Natural killer cell (primary cell): ENCODE data around the gene SEC14L5. TPM values are rescaled to one million over a fixed set of nuclear protein-coding genes. Genes with fewer than 3 reads are reported as not detected.

Source experiments
- ATAC-seq, 3 donors: fragments of 150-1000 bp in 2 of 3; fragments of 200-7000 bp in 1 of 3; cut with Tn5 transposase; 1 replicate in 1 of 3; 2 replicates in 2 of 3; pipeline ENCODE4 v1.10.0; 2021; ENCODE audit warnings: mild to moderate bottlenecking in 2 of 3, moderate library complexity in 2 of 3
- DNase-seq, 2 donors: peaks; one replicate each; pipeline versions ENCODE4 v3.0.0 to v3.0.0-alpha.2; 2013 to 2021; ENCODE audit warnings: mixed read lengths in 1 of 2
- H3K27ac ChIP-seq: one replicate; pipeline ENCODE4 v1.5.1; 2013; ENCODE audit warnings: mild to moderate bottlenecking, low read length
- H3K27me3 ChIP-seq: one replicate; pipeline ENCODE4 v1.6.1; 2013; ENCODE audit warnings: low read length; ENCODE audit not compliant: control insufficient read depth, insufficient read depth
- H3K36me3 ChIP-seq: one replicate; pipeline ENCODE4 v1.6.1; 2013; ENCODE audit warnings: low read length; ENCODE audit not compliant: control insufficient read depth, insufficient read depth
- H3K4me1 ChIP-seq: one replicate; pipeline ENCODE4 v1.6.1; 2013; ENCODE audit warnings: low read length; ENCODE audit not compliant: control insufficient read depth, insufficient read depth
- H3K4me3 ChIP-seq: one replicate; pipeline ENCODE4 v1.5.1; 2013; ENCODE audit warnings: low read length
- H3K9me3 ChIP-seq: one replicate; pipeline ENCODE4 v1.6.1; 2013; ENCODE audit warnings: low read length; ENCODE audit not compliant: control insufficient read depth, insufficient read depth
- H3K27ac Mint-ChIP-seq, 2 donors: one replicate each; pipeline ENCODE4 v1.8.0; 2022; ENCODE audit warnings: mild to moderate bottlenecking in 2 of 2, mixed read lengths in 2 of 2, moderate library complexity in 1 of 2
- H3K27me3 Mint-ChIP-seq, 2 donors: one replicate each; pipeline ENCODE4 v1.8.0; 2022; ENCODE audit warnings: low read depth in 2 of 2, mixed read lengths in 2 of 2
- H3K36me3 Mint-ChIP-seq: one replicate; pipeline ENCODE4 v1.8.0; 2022; ENCODE audit warnings: mixed read lengths
- H3K4me1 Mint-ChIP-seq, 2 donors: one replicate each; pipeline ENCODE4 v1.8.0; 2022; ENCODE audit warnings: mixed read lengths in 2 of 2
- H3K4me3 Mint-ChIP-seq: one replicate; pipeline ENCODE4 v1.8.0; 2022; ENCODE audit warnings: mild to moderate bottlenecking, moderate library complexity, mixed read lengths
- H3K9me3 Mint-ChIP-seq, 2 donors: one replicate each; pipeline ENCODE4 v1.8.0; 2022; ENCODE audit warnings: mixed read lengths in 2 of 2
- CTCF ChIP-seq: fragments of 200-600 bp; IDR thresholded peaks from one replicate; pipeline ENCODE4 v1.8.0; 2022; ENCODE audit warnings: antibody characterized with exemption
- WGBS: methylation state at CpG from one replicate; pipeline ENCODE4 v1.1.7; 2013; ENCODE audit warnings: missing lambda C conversion rate; ENCODE audit not compliant: insufficient coverage; 5-methylcytosine and 5-hydroxymethylcytosine counted together
- intact Hi-C: fragments of 100-400 bp; cut with micrococcal nuclease; formaldehyde crosslinking; loops from one replicate; pipeline ENCODE4 v1.14.2; 2022
- total RNA-seq, 4 donors: library from RNA; stranded (reverse); fragments of 120-200 nt in 1 of 4; gene quantifications; one replicate each; pipeline versions ENCODE4 v1.2.3 to v1.2.4, GENCODE V29; 2013 to 2022

Gene SEC14L5
- total RNA-seq, 3 donors from 2014 or later (not counting 1 experiment from before 2014, with no cell fraction given) = 0.27 to 1.1 (median 0.93) TPM

GRCh38 chr16:5056352-5056751, 98.2 kb downstream of the SEC14L5 start:
- WGBS = 13% methylated on average over 11 of the region's 11 CpGs
- DNase-seq = peak in 1 of 2 donors; percentile 60

GRCh38 chr16:5058476-5058875, 100.3 kb downstream of the SEC14L5 start:
- 85% methylated on average over 7 of the region's 7 CpGs for WGBS
- no peak overlapping the region for H3K27ac ChIP-seq

More at GRCh38 chr16:5056352-5056751, 98.2 kb downstream of the SEC14L5 start:
- intact Hi-C loops = no loop called here
- TF ChIP-seq CTCF = no peak
- H3K4me3 Mint-ChIP-seq = no peak overlapping the region
- H3K9me3 Mint-ChIP-seq = no peaks in the 10 kb centered on the region
- H3K27me3 Mint-ChIP-seq = peaks cover under 1 to 3% of the 10 kb centered on the region in 2 donors
- Histone ChIP-seq H3K27ac (no peak overlapping the region), H3K9me3 (no peaks in the 10 kb centered on the region), H3K27me3 (no peaks in the 10 kb centered on the region), H3K4me1 (no peaks in the 10 kb centered on the region), H3K4me3 (no peak overlapping the region), H3K36me3 (no peaks in the 10 kb centered on the region)
- H3K4me1 Mint-ChIP-seq = no peaks in the 10 kb centered on the region
- ATAC-seq = peak in 2 of 3 donors; percentile 61 to 70
- no peak overlapping the region for H3K27ac Mint-ChIP-seq
- H3K36me3 Mint-ChIP-seq = no peaks in the 10 kb centered on the region

GRCh38 chr16:5059386-5060072, 101.4 kb downstream of the SEC14L5 start:
- H3K4me1 ChIP-seq = no peaks in the 10 kb centered on the region
- WGBS = 87% methylated on average over 5 of the region's 6 CpGs
- no peaks in the 10 kb centered on the region for H3K27me3 ChIP-seq
- no peaks in the 10 kb centered on the region for H3K36me3 Mint-ChIP-seq
- H3K27ac ChIP-seq = no peak overlapping the region
- no peaks in the 10 kb centered on the region for H3K36me3 ChIP-seq
- no peaks in the 10 kb centered on the region for H3K9me3 ChIP-seq
- DNase-seq (no peak), ATAC-seq (no peak)
- H3K27me3 Mint-ChIP-seq = peaks cover 0 to 10% of the 10 kb centered on the region in 2 donors
- intact Hi-C loops = no loop called here
- no peak for TF ChIP-seq CTCF
- H3K4me3 Mint-ChIP-seq = no peak overlapping the region
- H3K9me3 Mint-ChIP-seq = no peaks in the 10 kb centered on the region
- no peak overlapping the region for H3K4me3 ChIP-seq
- H3K27ac Mint-ChIP-seq = no peak overlapping the region
- H3K4me1 Mint-ChIP-seq = no peaks in the 10 kb centered on the region

More at GRCh38 chr16:5058476-5058875, 100.3 kb downstream of the SEC14L5 start:
- DNase-seq = no peak
- ATAC-seq = no peak
- Mint-ChIP-seq H3K36me3 (no peaks in the 10 kb centered on the region), H3K27me3 (peaks cover 0 to 7% of the 10 kb centered on the region in 2 donors), H3K4me3 (no peak overlapping the region), H3K9me3 (no peaks in the 10 kb centered on the region), H3K4me1 (no peaks in the 10 kb centered on the region), H3K27ac (no peak overlapping the region)
- Histone ChIP-seq H3K9me3 (no peaks in the 10 kb centered on the region), H3K36me3 (no peaks in the 10 kb centered on the region), H3K4me1 (no peaks in the 10 kb centered on the region), H3K4me3 (no peak overlapping the region), H3K27me3 (no peaks in the 10 kb centered on the region)
- intact Hi-C loops = no loop called here
- no peak for TF ChIP-seq CTCF
